A673 (cell line): ENCODE measurements around the gene ADGRL3.

ENCODE experiments used
- EZH2 ChIP-seq: fragments of 200-600 bp; sonication (generic); IDR thresholded peaks from 2 replicates; pipeline ENCODE4 v1.6.1; 2017; ENCODE audit warnings: borderline replicate concordance, low read depth, mild to moderate bottlenecking, mixed read lengths, antibody characterized with exemption, low read length; ENCODE audit not compliant: poor library complexity, severe bottlenecking
- TF ChIP-seq, protein P1 (sequence below): fragments of 300-800, 200-600 bp; sonication (generic); conservative IDR thresholded peaks from 2 replicates; pipeline ENCODE4 v1.5.1; 2017; ENCODE audit warnings: low read depth, mild to moderate bottlenecking, antibody characterized with exemption, low read length, moderate library complexity, mixed read lengths

GRCh38 chr4:61638591-61638990, 438.5 kb downstream of the ADGRL3 start:
- TF ChIP-seq, protein P1, sequence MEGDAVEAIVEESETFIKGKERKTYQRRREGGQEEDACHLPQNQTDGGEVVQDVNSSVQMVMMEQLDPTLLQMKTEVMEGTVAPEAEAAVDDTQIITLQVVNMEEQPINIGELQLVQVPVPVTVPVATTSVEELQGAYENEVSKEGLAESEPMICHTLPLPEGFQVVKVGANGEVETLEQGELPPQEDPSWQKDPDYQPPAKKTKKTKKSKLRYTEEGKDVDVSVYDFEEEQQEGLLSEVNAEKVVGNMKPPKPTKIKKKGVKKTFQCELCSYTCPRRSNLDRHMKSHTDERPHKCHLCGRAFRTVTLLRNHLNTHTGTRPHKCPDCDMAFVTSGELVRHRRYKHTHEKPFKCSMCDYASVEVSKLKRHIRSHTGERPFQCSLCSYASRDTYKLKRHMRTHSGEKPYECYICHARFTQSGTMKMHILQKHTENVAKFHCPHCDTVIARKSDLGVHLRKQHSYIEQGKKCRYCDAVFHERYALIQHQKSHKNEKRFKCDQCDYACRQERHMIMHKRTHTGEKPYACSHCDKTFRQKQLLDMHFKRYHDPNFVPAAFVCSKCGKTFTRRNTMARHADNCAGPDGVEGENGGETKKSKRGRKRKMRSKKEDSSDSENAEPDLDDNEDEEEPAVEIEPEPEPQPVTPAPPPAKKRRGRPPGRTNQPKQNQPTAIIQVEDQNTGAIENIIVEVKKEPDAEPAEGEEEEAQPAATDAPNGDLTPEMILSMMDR: no peak
- TF ChIP-seq EZH2: no peak
